Activated CD8-positive, alpha-beta memory T cell treated with anti-CD3 and anti-CD28 coated beads, Interleukin-2, amount 10 ng/mL, durations not matched to agents 7 days and 5 days (primary cell): Measurements from ENCODE around the gene DHX16. TPM values are rescaled to one million over a fixed set of nuclear protein-coding genes. Genes with fewer than 3 reads are reported as not detected.

Source experiments
- ATAC-seq: fragments of 150-1000 bp; cut with Tn5 transposase; one replicate; pipeline ENCODE4 v1.10.0; 2021; ENCODE audit warnings: moderate library complexity
- CTCF ChIA-PET: fragments of 350-600 bp; sonication (Branson Sonifier 250); formaldehyde crosslinking; loops from one replicate; lab custom pipeline; 2021; ENCODE audit warnings: antibody characterized with exemption; lab: Charles Lee
- DNase-seq: peaks from one replicate; pipeline ENCODE4 v3.0.0-alpha.2; 2020
- H3K27ac Mint-ChIP-seq: one replicate; pipeline ENCODE4 v1.8.0; 2021; ENCODE audit warnings: mild to moderate bottlenecking, mixed read lengths
- H3K27me3 Mint-ChIP-seq: one replicate; pipeline ENCODE4 v1.8.0; 2021; ENCODE audit warnings: mixed read lengths
- H3K36me3 Mint-ChIP-seq: one replicate; pipeline ENCODE4 v1.8.0; 2021; ENCODE audit warnings: mild to moderate bottlenecking, mixed read lengths
- H3K4me1 Mint-ChIP-seq: one replicate; pipeline ENCODE4 v1.8.0; 2021; ENCODE audit warnings: mixed read lengths
- H3K4me3 Mint-ChIP-seq: one replicate; pipeline ENCODE4 v1.8.0; 2021; ENCODE audit warnings: mild to moderate bottlenecking, moderate library complexity, mixed read lengths
- H3K9me3 Mint-ChIP-seq: one replicate; pipeline ENCODE4 v1.8.0; 2022; ENCODE audit warnings: low read depth, mixed read lengths
- total RNA-seq, 2 experiments: library from RNA; stranded (reverse); gene quantifications; one replicate each; pipeline ENCODE4 v1.2.3, GENCODE V29; 2021

The DHX16 gene
- total RNA-seq, 2 experiments from 2014 or later: 39.5 to 49.6 TPM

DNA sequence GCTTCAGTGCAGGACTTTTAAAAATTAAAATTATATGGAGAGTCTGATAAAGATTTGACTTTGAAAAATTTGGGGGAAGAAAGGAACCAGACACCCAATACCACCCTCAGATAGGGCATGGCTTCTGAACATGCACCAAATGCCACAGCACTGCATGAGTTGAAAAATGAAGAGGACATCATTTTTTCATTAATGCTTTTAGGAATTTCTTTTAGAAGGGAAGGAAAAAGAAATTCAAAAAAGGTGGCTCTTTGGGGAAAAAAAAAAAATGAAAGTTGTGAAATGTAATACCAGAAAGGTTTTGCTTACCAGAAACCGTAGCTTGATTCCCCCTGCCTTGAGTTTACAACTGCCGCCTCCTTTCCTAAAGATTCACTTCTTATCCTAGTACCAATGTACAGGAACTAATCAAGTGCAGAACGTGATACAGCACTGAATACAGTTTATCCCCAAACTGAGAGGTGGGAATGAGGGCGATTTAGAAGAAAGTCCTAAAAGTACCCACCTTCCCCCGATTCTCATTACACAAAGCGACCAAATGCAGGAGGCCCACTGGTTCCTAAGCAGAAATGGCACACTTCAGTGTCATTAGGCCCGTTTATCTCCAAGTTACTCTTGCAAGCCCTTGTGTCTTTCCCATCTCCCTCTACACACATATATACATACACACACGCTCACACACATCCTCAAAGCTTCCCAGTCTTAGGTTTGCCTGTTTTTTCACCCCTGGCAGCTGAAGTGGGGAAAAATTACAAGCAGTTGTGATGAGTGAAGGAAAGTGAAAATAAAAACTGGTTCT is 58.6 kb downstream of the DHX16 start:
- ATAC-seq (no peak), DNase-seq (no peak)
- CTCF ChIA-PET: interaction anchor here (0.6 to 4.3 kb wide), 23 partner anchors 9 to 400 kb away, joined by 3 to 40 read pairs (median 4); partner anchors contain the start of genes ATAT1 and DHX16
- Mint-ChIP-seq H3K27ac (peak overlapping the region; percentile 100), H3K4me3 (peak overlapping the region; percentile 97), H3K27me3 (peaks cover 3% of the 10 kb centered on the region), H3K9me3 (no peaks in the 10 kb centered on the region), H3K36me3 (peaks cover 69% of the 10 kb centered on the region), H3K4me1 (peaks cover 56% of the 10 kb centered on the region)

DNA sequence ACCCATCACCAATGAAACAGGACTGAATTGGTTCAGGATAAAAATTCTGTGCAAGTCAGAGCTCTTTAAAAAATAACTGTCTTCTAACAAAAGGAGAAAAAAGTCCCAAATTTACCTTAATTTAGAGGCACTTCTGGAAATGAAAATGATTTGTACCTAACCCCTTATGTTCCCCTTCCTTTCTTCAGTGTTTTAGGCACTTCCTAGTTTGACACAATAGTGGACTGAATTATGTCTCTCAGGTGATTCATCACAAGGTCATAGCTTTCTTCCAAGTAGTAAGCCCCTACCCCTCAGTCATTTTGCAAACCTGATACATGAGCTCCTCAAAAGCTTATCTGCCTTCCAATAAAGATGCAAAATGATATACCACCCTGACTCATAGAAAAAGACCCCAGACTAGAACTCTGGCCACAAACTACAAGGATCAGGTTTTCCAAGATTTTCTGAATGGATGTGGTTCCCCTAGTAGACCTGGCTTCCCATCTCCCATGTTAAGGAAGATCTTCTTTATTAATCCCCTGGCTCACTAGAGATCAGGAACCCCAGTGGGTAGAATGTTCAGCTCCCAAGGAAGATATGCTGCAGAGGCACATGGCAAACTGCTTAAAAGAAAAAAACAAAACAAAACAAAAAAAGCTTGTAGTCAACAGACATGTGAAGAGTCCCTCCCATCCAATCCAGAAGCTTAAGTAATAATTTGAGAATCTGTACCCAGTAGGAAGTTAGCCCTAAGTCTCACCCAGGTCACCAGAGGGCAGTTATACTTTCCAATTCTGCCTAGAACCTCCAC is 59.4 kb downstream of the DHX16 start:
- no peaks in the 10 kb centered on the region for H3K9me3 Mint-ChIP-seq
- H3K4me1 Mint-ChIP-seq: peaks cover 56% of the 10 kb centered on the region
- CTCF ChIA-PET: interaction anchor here (0.6 to 4.3 kb wide), 13 partner anchors 8 to 130 kb away, joined by 3 to 40 read pairs (median 6); partner anchors contain the start of gene ATAT1

DNA sequence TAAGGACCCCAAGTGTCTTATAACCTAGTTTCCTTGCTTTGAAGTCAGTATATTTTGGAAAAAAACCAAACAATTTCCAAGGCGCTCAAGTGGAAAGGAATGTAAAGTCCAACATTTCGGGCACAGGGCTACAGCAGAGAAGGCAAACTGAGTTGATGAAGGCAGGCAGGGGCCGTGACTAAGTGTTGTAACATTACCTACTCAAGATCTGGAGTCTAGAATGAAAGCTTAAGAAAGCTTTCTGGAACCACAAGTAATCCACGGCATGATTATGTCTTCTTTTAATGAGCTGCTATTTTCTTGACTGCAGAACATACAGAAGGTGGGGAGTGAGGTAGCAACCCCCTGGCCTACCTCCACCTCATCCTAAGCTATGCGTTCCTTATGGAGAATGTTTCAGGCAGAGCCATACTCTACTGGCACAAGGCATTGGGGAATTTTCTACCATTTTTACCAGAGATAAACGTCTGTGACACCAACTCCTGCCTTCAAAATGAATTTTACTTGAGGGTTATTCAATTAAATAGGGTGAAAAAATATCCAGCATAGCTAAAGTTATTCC is 60.0 kb downstream of the DHX16 start:
- H3K9me3 Mint-ChIP-seq: no peaks in the 10 kb centered on the region
- ATAC-seq (no peak), DNase-seq (no peak)
- H3K27ac Mint-ChIP-seq: peak overlapping the region; percentile 47
- peaks cover 55% of the 10 kb centered on the region for H3K4me1 Mint-ChIP-seq
- CTCF ChIA-PET: interaction anchor here (1.1 to 4.3 kb wide), 10 partner anchors 11 to 129 kb away, joined by 3 to 40 read pairs (median 8); partner anchors contain the start of gene ATAT1
- H3K36me3 Mint-ChIP-seq: peaks cover 80% of the 10 kb centered on the region
- H3K4me3 Mint-ChIP-seq: no peak overlapping the region
- peaks cover 3% of the 10 kb centered on the region for H3K27me3 Mint-ChIP-seq

More for the DNA sequence above, 59.4 kb downstream of the DHX16 start:
- H3K4me3 Mint-ChIP-seq: peak overlapping the region; percentile 97
- ATAC-seq (no peak), DNase-seq (no peak)
- H3K27me3 Mint-ChIP-seq: peaks cover 3% of the 10 kb centered on the region
- H3K27ac Mint-ChIP-seq: peak overlapping the region; percentile 100
- peaks cover 75% of the 10 kb centered on the region for H3K36me3 Mint-ChIP-seq

DNA sequence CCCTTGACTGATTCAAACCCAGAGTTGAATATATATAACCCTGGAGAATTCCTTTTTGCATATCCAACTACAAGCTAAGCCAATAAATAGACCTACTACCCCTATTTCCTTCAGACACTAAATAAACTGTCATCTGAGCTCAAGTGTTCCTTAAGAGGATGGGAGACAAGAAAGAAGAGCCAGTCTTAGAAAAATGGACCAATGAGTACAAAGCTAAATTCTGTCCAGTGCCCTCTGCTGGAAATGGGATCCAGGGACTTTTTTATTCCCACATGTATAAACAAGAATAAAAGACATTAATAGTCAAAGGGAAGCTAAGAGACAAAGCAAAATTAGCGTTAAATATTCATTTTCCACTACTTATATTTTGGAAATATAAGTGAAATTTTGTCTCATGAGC is 60.6 kb downstream of the DHX16 start:
- H3K36me3 Mint-ChIP-seq: peaks cover 82% of the 10 kb centered on the region
- H3K9me3 Mint-ChIP-seq: no peaks in the 10 kb centered on the region
- CTCF ChIA-PET: interaction anchor here (1.1 to 4.3 kb wide), 8 partner anchors 12 to 128 kb away, joined by 3 to 40 read pairs (median 8); partner anchors contain the start of gene ATAT1
- peaks cover 3% of the 10 kb centered on the region for H3K27me3 Mint-ChIP-seq
- ATAC-seq: no peak
- peak overlapping the region; percentile 41 for H3K27ac Mint-ChIP-seq
- peaks cover 58% of the 10 kb centered on the region for H3K4me1 Mint-ChIP-seq
- no peak for DNase-seq
- no peak overlapping the region for H3K4me3 Mint-ChIP-seq

DNA sequence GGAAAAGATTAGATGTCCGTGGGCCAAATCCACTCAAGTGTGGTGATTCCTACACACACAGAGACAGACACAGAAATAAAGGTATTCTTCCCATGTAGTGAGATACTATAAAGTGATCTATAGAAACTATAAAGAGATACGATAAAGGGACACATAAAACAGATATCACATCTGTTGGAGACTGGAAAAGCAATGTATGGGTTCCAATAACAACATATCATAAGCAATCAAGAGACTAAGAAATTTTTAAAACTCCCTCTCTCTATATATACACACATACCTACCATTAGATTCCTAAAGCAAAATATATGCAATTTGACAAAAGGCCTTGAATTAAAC is 61.0 kb downstream of the DHX16 start:
- no peaks in the 10 kb centered on the region for H3K9me3 Mint-ChIP-seq
- H3K4me3 Mint-ChIP-seq: no peak overlapping the region
- CTCF ChIA-PET: interaction anchor here (1.6 to 4.3 kb wide), 3 partner anchors 11 to 70 kb away, joined by 5 to 40 read pairs (median 6); no protein-coding TSS in a partner anchor
- no peak for DNase-seq
- H3K27me3 Mint-ChIP-seq: no peaks in the 10 kb centered on the region
- peaks cover 58% of the 10 kb centered on the region for H3K4me1 Mint-ChIP-seq
- no peak for ATAC-seq
- peak overlapping the region; percentile 41 for H3K27ac Mint-ChIP-seq
- H3K36me3 Mint-ChIP-seq: peaks cover 81% of the 10 kb centered on the region

DNA sequence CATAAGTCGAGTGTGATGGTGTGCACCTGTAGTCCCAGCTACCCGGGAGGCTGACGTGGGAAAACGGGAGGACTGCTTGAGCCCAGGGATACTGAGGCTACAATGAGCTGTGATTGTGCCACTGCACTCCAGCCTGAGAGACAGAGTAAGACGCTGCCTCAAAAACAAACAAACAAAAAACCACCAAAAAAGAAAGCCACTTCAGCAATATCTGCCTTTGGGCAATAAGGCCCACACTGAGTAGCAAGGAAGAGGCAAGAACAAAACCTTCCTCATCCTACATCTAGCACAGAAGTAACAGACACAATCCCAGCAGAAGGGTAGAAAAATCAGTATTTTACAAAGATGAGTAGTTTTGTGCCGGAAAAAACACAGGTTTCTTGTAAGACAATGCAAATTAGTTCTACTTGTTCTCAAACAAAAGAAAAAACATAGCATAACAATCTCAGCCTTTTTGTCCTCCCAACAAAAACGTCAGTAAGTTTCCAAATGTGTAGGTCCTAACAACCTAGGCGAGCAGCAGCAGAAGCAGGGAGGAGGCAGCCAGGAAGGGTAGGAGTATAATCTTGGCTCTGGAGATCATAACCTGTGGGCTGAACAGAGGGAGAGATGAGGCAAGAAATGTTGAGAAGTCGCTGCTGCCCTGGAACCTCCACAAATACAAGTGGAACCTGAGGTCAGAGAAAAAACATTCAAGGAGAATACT is 61.5 kb downstream of the DHX16 start:
- H3K36me3 Mint-ChIP-seq: peaks cover 81% of the 10 kb centered on the region
- DNase-seq: no peak
- peaks cover 58% of the 10 kb centered on the region for H3K4me1 Mint-ChIP-seq
- CTCF ChIA-PET: interaction anchor here (1.1 to 4.3 kb wide), 7 partner anchors 11 to 128 kb away, joined by 3 to 40 read pairs (median 6); no protein-coding TSS in a partner anchor
- H3K27me3 Mint-ChIP-seq: no peaks in the 10 kb centered on the region
- no peak for ATAC-seq
- no peaks in the 10 kb centered on the region for H3K9me3 Mint-ChIP-seq
- peak overlapping the region; percentile 39 for H3K27ac Mint-ChIP-seq
- no peak overlapping the region for H3K4me3 Mint-ChIP-seq

DNA sequence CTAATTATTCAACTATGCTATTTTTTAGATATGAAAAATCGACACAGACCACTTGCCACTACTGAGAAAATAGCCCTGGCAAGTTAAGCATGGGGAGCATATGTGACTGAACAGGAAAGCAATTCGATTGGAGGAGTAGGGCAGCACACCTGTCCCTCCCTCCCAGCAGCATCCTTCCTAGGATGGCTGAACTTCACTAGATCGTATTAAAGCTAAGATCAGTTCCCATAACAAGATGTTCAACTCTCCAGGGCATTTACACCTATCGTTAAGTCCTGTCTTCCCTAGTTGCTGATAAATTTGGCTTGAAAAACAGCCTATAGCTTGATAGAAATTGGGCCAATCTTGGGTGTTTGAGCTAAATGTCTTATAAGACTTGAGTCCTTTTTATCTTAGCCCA is 62.7 kb downstream of the DHX16 start:
- peak overlapping the region; percentile 26 for H3K27ac Mint-ChIP-seq
- CTCF ChIA-PET: interaction anchor here (0.6 to 2.1 kb wide), 6 partner anchors 10 to 127 kb away, joined by 3 to 14 read pairs (median 4); no protein-coding TSS in a partner anchor
- no peaks in the 10 kb centered on the region for H3K27me3 Mint-ChIP-seq
- peaks cover 63% of the 10 kb centered on the region for H3K4me1 Mint-ChIP-seq
- H3K9me3 Mint-ChIP-seq: no peaks in the 10 kb centered on the region
- ATAC-seq (no peak), DNase-seq (no peak)
- H3K4me3 Mint-ChIP-seq: no peak overlapping the region
- peaks cover 79% of the 10 kb centered on the region for H3K36me3 Mint-ChIP-seq

DNA sequence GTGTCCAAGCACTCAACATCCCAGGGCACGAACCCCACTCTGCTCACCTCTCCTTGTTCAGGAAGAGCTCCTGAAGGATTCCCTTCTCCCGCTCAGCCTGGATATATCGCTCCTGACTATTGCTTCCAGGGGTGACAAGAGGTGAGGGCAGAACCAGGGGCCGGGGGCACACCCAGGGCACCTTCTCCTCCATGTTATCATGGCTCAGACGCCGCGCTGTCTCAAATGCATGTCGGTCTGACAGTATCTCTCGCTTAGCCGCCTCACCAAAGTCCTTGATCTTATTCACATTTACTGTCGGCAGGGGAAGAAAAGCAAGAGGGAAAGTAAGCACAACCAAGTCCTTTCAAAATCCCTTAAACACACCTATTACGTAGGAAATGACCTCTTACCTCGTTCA is 68.8 kb downstream of the DHX16 start:
- Mint-ChIP-seq H3K4me1 (peaks cover 20% of the 10 kb centered on the region), H3K4me3 (no peak overlapping the region), H3K9me3 (no peaks in the 10 kb centered on the region), H3K36me3 (peaks cover 71% of the 10 kb centered on the region), H3K27ac (no peak overlapping the region), H3K27me3 (no peaks in the 10 kb centered on the region)
- no peak for DNase-seq
- CTCF ChIA-PET: interaction anchor here (1.2 kb wide), 1 partner anchor 21 kb away, joined by 3 read pairs; no protein-coding TSS in a partner anchor
- ATAC-seq: no peak

Other genes with a start within 250 kb of the DHX16 start
- 100 to 1,000 TPM; 395 to 602 TPM for gene HLA-E, start 183.5 kb downstream of the DHX16 start, total RNA-seq
- 10 to 100 TPM; 64.0 to 73.5 TPM for gene GNL1, start 116.5 kb downstream of the DHX16 start, total RNA-seq
- 10 to 100 TPM; 19.5 to 23.6 TPM for gene PRR3, start 115.7 kb downstream of the DHX16 start, total RNA-seq
- gene ABCF1, start 101.6 kb downstream of the DHX16 start, total RNA-seq: 10 to 100 TPM; 73.8 to 98.6 TPM
- 100 to 1,000 TPM; 101 to 134 TPM for gene PPP1R10, start 55.8 kb downstream of the DHX16 start, total RNA-seq
- gene MRPS18B, start 55.2 kb downstream of the DHX16 start, total RNA-seq: 10 to 100 TPM; 48.2 to 65.7 TPM
- gene ATAT1, start 46.1 kb downstream of the DHX16 start, total RNA-seq: 1 to 10 TPM; 7.5 to 8.4 TPM
- 10 to 100 TPM; 32.5 to 33.9 TPM for gene C6orf136, start 25.9 kb downstream of the DHX16 start, total RNA-seq
- 100 to 1,000 TPM; 257 to 293 TPM for gene PPP1R18, start 13.6 kb upstream of the DHX16 start, total RNA-seq
- gene NRM, start 18.0 kb upstream of the DHX16 start, total RNA-seq: 10 to 100 TPM; 30.2 to 36.4 TPM
- gene MDC1, start 44.3 kb upstream of the DHX16 start, total RNA-seq: 10 to 100 TPM; 67.4 to 83.9 TPM
- gene TUBB, start 47.3 kb upstream of the DHX16 start, total RNA-seq: 1,000 to 10,000 TPM; 1,499 to 1,522 TPM
- gene FLOT1, start 69.7 kb upstream of the DHX16 start, total RNA-seq: 100 to 1,000 TPM; 165 to 184 TPM
- gene IER3, start 71.5 kb upstream of the DHX16 start, total RNA-seq: 10 to 100 TPM in 1 of 2 experiments, 1 to 10 TPM in 1; 10.0 to 62.7 TPM
- 1 to 10 TPM; 3.8 to 4.9 TPM for gene DDR1, start 211.5 kb upstream of the DHX16 start, total RNA-seq
- 10 to 100 TPM; 30.0 to 34.9 TPM for gene GTF2H4, start 235.2 kb upstream of the DHX16 start, total RNA-seq
- 10 to 100 TPM; 46.6 to 54.1 TPM for gene VARS2, start 241.2 kb upstream of the DHX16 start, total RNA-seq